OCI-LY3 (cell line): ENCODE measurements around the gene C21orf58.

Experiments used
- H2AFZ ChIP-seq: fragments of 200-600, 300-600 bp; shearing (Covaris generic); 2 replicates; pipeline ENCODE4 v1.6.0; 2014; ENCODE audit warnings: antibody characterized with exemption, low read depth, low read length
- H3K27ac ChIP-seq: fragments of 200-600, 300-600 bp; sonication (generic); 2 replicates; pipeline ENCODE4 v1.5.1; 2014; ENCODE audit warnings: mild to moderate bottlenecking, low read length, moderate library complexity, mixed read lengths
- H3K27me3 ChIP-seq: fragments of 200-600, 300-600 bp; sonication (generic); 2 replicates; pipeline ENCODE4 v1.6.1; 2014; ENCODE audit warnings: low read depth, low read length, mixed read lengths
- H3K36me3 ChIP-seq: fragments of 200-600, 300-600 bp; sonication (generic); replicated peaks from 2 replicates; pipeline ENCODE3; 2014; ENCODE audit warnings: low read depth, low read length, mixed read lengths
- H3K4me1 ChIP-seq: fragments of 300-600, 200-600 bp; sonication (generic); 2 replicates; pipeline ENCODE4 v1.6.1; 2014; ENCODE audit warnings: low read length, mixed read lengths
- H3K4me2 ChIP-seq: fragments of 200-600, 300-600 bp; sonication (generic); 2 replicates; pipeline ENCODE4 v1.6.1; 2014; ENCODE audit warnings: low read length, mixed read lengths
- H3K4me3 ChIP-seq: fragments of 300-600, 200-600 bp; sonication (generic); 2 replicates; pipeline ENCODE4 v1.5.1; 2014; ENCODE audit warnings: antibody characterized with exemption, mild to moderate bottlenecking, low read length, moderate library complexity
- H3K79me2 ChIP-seq: fragments of 300-600, 200-600 bp; shearing (Covaris generic); 2 replicates; pipeline ENCODE4 v1.6.1; 2014; ENCODE audit warnings: mild to moderate bottlenecking, low read length, mixed read lengths
- H3K9ac ChIP-seq: fragments of 300-600, 200-600 bp; shearing (Covaris generic); 2 replicates; pipeline ENCODE4 v1.6.0; 2014; ENCODE audit warnings: mild to moderate bottlenecking, low read length, moderate library complexity
- H3K9me3 ChIP-seq: fragments of 200-600, 300-600 bp; shearing (Covaris generic); 2 replicates; pipeline ENCODE4 v1.6.1; 2014; ENCODE audit warnings: low read length, mixed read lengths; ENCODE audit not compliant: insufficient read depth
- H4K20me1 ChIP-seq: fragments of 200-600, 300-600 bp; sonication (generic); 2 replicates; pipeline ENCODE4 v1.6.1; 2016; ENCODE audit warnings: low read length, mixed read lengths; ENCODE audit not compliant: insufficient read depth
- EZH2phosphoT487 ChIP-seq: fragments of 200-600 bp; shearing (Covaris generic); IDR thresholded peaks from 2 replicates; pipeline ENCODE4 v1.6.1; 2018; ENCODE audit warnings: antibody characterized with exemption, mixed run types, low read depth
- TF ChIP-seq, protein P1 (sequence below): fragments of 200-600, 300-600 bp; sonication (generic); IDR thresholded peaks from 2 replicates; pipeline ENCODE4 v1.5.1; 2014; ENCODE audit warnings: antibody characterized with exemption, low read length, low read depth

C21orf58 gene

DNA sequence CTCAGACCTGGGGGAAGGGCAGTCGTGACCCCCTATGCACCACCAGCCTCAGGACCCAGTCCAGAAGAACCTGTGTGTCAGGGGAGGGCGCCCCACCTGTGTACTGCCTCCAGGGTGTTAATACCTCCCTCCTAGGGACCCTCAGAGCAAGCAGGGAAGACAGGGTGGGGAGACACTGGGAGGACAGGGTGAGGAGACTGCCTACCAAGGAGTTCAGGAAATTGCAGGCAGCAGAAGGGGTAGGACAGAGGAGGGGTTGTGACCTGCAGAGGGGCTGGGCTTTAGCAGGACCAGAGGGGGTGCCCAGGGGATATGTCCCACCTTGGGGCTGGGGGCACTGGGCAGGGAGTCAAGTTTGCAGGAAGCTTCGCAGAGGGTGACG, 5.2 kb downstream of the C21orf58 start:
- Histone ChIP-seq H3K4me3 (no peak overlapping the region), H3K4me1 (peaks cover 12% of the 10 kb centered on the region), H3K27me3 (no peaks in the 10 kb centered on the region), H3K9me3 (no peaks in the 10 kb centered on the region), H3K79me2 (peaks cover 28% of the 10 kb centered on the region), H3K27ac (no peak overlapping the region), H3K9ac (no peak overlapping the region), H3K36me3 (peaks cover 23% of the 10 kb centered on the region), H3K4me2 (no peak overlapping the region), H4K20me1 (0 out of 2 replicates have a peak, but pooled peaks cover 4% of the 10 kb centered on the region), H2AFZ (no peak overlapping the region)
- TF ChIP-seq EZH2phosphoT487 = no peak
- TF ChIP-seq, protein P1, sequence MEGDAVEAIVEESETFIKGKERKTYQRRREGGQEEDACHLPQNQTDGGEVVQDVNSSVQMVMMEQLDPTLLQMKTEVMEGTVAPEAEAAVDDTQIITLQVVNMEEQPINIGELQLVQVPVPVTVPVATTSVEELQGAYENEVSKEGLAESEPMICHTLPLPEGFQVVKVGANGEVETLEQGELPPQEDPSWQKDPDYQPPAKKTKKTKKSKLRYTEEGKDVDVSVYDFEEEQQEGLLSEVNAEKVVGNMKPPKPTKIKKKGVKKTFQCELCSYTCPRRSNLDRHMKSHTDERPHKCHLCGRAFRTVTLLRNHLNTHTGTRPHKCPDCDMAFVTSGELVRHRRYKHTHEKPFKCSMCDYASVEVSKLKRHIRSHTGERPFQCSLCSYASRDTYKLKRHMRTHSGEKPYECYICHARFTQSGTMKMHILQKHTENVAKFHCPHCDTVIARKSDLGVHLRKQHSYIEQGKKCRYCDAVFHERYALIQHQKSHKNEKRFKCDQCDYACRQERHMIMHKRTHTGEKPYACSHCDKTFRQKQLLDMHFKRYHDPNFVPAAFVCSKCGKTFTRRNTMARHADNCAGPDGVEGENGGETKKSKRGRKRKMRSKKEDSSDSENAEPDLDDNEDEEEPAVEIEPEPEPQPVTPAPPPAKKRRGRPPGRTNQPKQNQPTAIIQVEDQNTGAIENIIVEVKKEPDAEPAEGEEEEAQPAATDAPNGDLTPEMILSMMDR = no peak

DNA sequence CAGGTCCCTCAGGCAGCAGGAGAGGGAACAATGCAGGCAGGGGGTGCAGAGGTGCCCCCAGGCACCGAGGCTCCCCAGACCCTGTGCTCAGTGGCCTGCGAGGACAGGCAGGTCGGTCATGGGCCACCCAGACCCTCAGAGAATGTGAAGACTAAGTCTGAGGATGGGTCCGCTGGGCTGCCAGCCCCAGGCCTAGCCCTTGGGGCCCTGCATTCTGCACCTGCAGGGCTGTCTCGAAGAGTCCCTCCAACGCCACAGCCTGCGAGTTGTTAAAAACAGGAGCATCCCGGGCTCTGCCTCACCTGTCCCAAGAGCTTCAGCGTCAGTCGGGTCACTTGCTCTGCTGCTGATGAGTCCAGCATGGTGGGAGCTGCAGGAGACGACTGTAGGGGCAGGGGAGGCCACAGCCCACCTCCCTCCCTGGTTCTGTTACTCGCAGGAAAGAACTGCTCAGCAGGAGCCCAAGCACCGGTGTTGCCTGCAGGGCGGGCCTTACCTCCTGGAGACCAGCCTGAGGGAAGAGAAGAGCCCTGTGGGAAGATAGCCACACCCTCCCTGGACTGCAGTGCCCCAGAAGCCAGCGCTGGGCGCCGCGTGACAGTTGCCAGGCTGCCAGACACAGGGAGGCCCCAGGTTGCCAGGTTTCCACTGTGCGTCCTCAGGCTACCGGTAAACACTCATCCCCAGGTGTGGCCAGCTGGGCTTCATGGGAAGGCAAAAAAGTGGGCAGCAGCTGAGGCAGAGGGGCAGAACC, 5.8 kb downstream of the C21orf58 start:
- Histone ChIP-seq H4K20me1 (0 out of 2 replicates have a peak, but pooled peaks cover 4% of the 10 kb centered on the region), H3K27me3 (no peaks in the 10 kb centered on the region), H3K9ac (no peak overlapping the region), H3K4me1 (peaks cover 10% of the 10 kb centered on the region), H3K27ac (no peak overlapping the region), H3K4me3 (no peak overlapping the region), H3K9me3 (no peaks in the 10 kb centered on the region), H3K4me2 (no peak overlapping the region), H3K36me3 (peaks cover 19% of the 10 kb centered on the region), H3K79me2 (peaks cover 22% of the 10 kb centered on the region), H2AFZ (no peak overlapping the region)
- TF ChIP-seq EZH2phosphoT487 = no peak
- TF ChIP-seq, protein P1 = no peak

DNA sequence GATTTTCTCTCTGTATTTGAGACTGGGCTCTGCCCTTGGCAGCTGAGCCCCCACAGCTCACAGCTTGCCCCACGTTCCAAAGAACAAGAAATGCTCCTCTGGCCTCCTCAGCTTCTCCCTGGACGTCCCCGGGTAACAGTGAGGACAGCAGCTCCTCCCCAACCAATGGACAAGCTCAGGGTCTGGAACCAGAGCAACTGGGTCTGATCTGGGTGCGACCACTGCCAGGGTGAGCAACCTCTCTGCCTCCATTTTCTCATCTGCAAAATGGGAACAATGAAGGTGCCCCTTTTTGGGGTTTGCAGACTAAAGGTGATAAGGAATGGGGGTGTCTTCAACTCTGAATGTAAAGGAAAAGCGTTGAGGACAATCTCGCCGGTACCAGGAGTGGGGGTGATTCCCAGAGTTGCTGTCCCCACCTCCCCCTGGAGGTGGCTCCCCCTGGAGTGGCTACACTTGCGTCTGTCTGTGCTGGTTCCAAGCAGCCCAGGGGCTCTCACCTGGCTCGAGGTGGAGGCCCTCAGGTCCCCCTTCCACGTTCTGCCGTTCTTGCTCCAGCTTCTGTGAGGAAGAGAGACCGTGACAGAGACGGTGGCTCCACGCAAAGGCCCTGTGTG, 6.9 kb downstream of the C21orf58 start:
- no peak overlapping the region for H2AFZ ChIP-seq
- H3K9me3 ChIP-seq = no peaks in the 10 kb centered on the region
- H3K79me2 ChIP-seq = peaks cover 11% of the 10 kb centered on the region
- no peak overlapping the region for H3K4me2 ChIP-seq
- H4K20me1 ChIP-seq = 0 out of 2 replicates have a peak, but pooled peaks cover 4% of the 10 kb centered on the region
- no peaks in the 10 kb centered on the region for H3K27me3 ChIP-seq
- no peak overlapping the region for H3K27ac ChIP-seq
- H3K36me3 ChIP-seq = peaks cover 9% of the 10 kb centered on the region
- H3K4me3 ChIP-seq = no peak overlapping the region
- H3K4me1 ChIP-seq = no peaks in the 10 kb centered on the region
- no peak overlapping the region for H3K9ac ChIP-seq
- no peak for TF ChIP-seq EZH2phosphoT487
- TF ChIP-seq, protein P1 = no peak

DNA sequence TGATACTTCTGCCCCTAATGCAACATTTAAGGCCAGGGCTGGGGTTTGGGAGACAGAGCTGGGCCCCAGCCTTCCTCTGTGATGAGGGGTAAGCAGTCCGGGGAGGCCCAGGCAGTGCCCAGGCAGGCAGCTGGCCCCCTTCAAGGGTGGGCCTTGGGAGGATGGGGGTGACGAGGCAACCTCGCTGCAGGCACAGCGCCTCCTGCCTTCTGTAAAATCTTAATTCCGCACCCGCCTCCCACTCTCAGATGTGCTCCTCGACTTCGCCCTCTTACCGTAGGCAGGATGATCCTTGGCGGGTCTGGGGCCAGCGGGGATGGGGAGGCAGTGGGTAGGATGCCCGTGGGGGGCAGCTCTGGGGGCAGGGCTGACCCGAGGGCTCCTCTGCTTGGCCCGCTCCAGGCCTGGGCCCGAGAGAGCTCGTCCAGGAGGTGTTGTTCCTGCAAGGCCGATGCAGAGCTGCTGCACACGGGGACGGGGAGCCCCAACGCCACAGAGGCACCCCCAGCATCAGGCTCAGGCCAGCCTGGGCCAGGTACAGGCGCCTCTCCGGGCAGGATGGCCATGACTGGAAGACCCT, 9.1 kb downstream of the C21orf58 start:
- Histone ChIP-seq H3K9ac (no peak overlapping the region), H3K4me1 (no peaks in the 10 kb centered on the region), H4K20me1 (no peaks in the 10 kb centered on the region), H3K9me3 (no peaks in the 10 kb centered on the region), H3K4me2 (no peak overlapping the region), H3K27ac (no peak overlapping the region), H2AFZ (no peak overlapping the region), H3K36me3 (no peaks in the 10 kb centered on the region), H3K4me3 (no peak overlapping the region), H3K79me2 (no peaks in the 10 kb centered on the region), H3K27me3 (no peaks in the 10 kb centered on the region)
- TF ChIP-seq EZH2phosphoT487 = no peak
- TF ChIP-seq, protein P1 = no peak
